Fibroblast of mammary gland (primary cell): ENCODE measurements around the gene PIEZO1.

Experiments
- DNase-seq: peaks from one replicate; pipeline ENCODE4 v3.0.0-alpha.2; 2010; ENCODE audit warnings: low read depth
- H3K4me3 ChIP-seq: 2 replicates; pipeline ENCODE4 v1.5.1; 2011; ENCODE audit warnings: low read depth, mild to moderate bottlenecking, low read length, moderate library complexity; ENCODE audit not compliant: control insufficient read depth
- TF ChIP-seq, protein P1 (sequence below): conservative IDR thresholded peaks from 2 replicates; pipeline ENCODE4 v1.5.1; 2011; ENCODE audit warnings: low read depth, low read length, inconsistent platforms; ENCODE audit not compliant: control insufficient read depth, insufficient read depth

PIEZO1 gene

DNA sequence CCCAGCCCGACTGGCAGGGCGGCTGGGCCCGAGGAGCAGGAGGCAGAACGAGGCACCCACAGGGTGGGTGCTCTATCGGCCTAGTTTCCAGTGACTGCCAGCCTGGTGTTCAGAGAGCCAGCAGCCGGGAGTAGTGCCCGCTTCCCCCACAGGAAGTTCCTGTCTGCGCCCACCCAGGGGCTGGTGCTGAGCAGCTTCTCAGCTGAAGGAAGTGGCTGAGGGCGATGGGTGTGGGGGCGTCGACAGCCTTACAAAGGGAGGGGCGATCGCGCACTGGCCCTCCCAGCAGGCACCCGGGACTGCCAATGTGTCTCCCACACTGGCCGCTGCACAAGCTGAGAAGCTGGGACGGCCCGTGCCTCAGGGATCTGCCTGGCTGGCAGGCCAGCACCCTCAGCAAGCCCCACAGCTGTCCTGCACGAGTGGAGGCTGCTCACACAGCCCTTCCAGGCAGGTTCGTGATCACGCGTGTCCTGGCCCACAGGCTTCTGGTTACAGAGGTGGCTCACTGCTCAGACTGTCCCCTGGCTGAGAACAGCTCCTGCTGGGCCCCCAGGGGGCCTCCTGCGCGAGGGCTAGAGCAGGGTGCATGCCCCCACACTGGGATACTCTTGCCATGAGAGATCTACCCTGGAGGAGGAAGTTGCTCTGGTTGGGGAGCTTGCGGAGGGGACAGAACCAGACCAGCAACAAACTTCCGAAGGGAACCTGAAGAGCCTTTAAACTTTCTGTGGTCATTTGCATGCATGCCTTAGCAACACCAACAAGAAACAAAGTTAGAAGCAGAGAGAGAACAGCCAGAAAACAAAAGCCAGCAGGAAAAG lies 81.3 kb downstream of the PIEZO1 start:
- DNase-seq, result no peak
- TF ChIP-seq, protein P1, sequence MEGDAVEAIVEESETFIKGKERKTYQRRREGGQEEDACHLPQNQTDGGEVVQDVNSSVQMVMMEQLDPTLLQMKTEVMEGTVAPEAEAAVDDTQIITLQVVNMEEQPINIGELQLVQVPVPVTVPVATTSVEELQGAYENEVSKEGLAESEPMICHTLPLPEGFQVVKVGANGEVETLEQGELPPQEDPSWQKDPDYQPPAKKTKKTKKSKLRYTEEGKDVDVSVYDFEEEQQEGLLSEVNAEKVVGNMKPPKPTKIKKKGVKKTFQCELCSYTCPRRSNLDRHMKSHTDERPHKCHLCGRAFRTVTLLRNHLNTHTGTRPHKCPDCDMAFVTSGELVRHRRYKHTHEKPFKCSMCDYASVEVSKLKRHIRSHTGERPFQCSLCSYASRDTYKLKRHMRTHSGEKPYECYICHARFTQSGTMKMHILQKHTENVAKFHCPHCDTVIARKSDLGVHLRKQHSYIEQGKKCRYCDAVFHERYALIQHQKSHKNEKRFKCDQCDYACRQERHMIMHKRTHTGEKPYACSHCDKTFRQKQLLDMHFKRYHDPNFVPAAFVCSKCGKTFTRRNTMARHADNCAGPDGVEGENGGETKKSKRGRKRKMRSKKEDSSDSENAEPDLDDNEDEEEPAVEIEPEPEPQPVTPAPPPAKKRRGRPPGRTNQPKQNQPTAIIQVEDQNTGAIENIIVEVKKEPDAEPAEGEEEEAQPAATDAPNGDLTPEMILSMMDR, result no peak
- H3K4me3 ChIP-seq, result no peak overlapping the region

DNA sequence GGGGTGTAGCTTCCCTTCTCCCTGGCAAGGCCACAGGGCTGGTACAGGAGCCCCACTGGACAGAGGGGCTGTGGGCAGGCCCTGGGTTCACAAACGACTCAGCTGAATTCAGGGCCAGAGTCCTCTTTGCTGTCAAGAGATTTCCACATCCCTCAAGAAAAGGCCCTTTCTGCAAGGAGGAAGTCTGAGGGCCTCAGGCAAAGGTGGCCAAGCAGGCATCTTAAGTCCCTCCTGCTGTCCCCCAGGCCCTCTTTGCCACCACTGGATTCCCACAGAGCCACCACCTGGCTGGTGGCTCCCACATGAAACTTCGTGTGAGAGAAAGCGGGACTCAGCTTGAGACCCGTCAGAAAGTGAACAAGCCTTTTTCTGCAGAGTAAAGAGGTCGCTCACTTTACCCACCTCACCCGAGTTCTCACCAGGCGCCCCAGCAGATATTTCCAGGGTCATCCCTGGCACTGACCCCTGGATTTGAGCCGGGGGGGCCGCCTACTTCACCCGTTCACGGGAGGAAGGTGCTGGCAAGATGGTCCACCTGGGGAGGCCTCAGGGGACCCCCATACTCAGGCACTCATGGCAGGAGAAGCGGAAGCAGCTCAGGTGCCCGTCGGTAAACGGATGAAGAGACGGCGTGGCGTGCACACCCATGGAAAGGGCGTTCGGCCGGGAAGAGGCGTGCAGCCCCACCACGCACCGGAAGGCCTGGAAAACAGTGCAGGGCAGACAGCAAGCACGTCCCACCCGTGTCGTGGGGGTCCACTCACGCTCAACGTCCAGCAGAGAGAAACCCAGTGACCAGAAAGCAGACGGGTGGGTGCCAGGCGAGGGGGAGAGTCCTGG lies 82.4 kb downstream of the PIEZO1 start:
- no peak overlapping the region for H3K4me3 ChIP-seq
- TF ChIP-seq, protein P1, result no peak
- DNase-seq, result no peak

DNA sequence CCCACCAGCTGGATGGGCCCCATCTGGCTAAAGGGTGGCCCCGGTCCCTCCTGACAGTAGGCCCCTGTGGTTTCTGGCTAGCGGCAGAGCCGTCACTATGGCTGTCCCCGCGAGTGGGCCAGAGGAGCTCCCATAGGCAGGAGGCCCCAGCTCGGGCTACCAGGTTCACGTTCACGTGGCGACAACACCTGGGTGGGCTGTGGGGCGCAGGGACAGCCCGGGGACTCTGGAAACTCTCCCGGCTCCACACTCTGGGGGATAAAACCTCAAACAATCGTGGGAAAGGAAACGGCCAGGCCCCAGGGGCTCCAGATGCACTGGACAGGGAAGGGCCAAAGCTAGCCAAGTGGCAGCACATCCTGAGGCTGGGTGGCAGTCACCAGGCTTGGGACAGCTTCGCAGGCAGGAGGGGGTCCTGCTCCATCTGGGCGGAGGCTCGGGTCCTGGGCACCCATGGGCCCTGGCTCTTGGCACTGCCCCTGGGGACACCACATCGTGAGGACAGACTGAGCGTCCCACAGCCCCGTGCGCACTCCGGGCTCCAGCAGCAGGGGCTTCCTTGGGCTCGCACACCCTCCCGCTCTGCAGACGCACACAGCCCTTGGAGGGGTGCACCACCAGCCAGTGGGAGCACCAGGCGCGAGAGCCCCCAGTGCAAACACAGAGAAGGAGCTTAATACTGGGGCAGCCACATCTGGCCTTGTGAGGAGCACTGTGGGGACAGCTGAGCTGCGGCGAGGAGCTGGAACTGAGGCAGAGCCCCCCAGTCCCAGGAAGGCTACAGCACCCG lies 83.2 kb downstream of the PIEZO1 start:
- TF ChIP-seq, protein P1, result no peak
- no peak overlapping the region for H3K4me3 ChIP-seq
- no peak for DNase-seq

GRCh38 chr16:88700636-88701482 lies 84.2 kb downstream of the PIEZO1 start:
- TF ChIP-seq, protein P1, result no peak
- DNase-seq, result peak; percentile 76
- H3K4me3 ChIP-seq, result no peak overlapping the region

- DNase-seq, result no peak
- H3K4me3 ChIP-seq, result no peak overlapping the region
- TF ChIP-seq, protein P1, result no peak
These were observed 84.7 kb downstream of the PIEZO1 start for GRCh38 chr16:88700322-88700635.

DNA sequence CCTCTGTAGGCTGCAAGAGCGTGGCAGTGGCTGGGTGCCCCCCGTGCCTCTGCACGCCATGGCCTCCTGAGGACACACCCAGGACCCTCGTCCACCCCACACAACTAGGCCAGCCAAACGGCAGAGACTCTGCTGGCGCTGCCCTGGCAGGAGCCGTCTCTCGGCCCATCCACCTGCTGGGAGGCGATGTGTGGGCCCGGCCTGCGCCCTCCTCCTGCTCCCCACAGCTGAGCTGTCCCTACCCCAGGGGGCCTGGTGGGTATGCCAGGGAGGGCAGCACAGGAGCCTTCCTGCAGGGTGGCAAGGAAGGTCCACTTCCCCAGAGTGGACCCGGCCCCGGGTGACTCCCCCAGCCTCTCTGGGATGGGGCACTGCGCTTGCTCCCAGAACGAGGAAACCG lies 85.8 kb downstream of the PIEZO1 start:
- no peak for DNase-seq
- no peak overlapping the region for H3K4me3 ChIP-seq
- TF ChIP-seq, protein P1, result no peak
